ENCODE results near the gene FBXL16.

DNA sequence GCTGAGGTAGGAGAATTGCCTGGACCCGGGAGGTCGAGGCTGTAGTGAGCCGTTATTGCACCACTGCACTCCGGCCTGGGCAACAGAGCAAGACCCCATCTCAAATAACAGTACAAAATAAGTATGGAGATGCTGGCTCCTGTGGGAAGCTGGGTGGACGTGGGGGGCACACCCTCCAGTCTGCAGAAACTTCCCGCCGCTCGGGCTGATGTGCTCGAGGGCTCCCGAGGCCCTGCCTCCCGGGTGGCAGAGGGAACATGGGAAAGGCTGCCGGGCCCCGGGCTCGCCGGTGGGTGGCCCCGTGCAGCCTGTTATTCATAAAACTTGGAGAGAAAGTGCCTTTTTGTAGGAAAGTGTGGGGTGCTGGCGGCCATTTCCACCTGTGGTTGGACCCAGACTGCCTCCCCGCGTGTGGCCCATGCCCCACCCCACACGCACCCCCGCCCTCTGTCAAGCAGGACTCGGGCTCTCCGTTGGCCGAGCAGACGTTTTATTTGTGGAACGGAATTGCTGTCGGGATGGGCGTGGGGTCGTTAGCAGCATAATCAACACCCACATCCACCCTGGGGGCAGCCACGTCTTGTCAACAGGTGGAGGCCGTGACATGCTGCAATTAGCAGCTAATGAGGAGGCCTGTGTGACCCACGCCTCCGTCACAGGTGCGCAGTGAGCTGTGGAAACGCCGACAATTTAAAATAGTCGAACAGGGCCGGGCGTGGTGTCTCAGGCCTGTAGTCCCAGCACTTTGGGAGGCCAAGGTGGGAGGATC lies 42.6 kb upstream of the FBXL16 start:
- TF ChIP-seq, protein P1, sequence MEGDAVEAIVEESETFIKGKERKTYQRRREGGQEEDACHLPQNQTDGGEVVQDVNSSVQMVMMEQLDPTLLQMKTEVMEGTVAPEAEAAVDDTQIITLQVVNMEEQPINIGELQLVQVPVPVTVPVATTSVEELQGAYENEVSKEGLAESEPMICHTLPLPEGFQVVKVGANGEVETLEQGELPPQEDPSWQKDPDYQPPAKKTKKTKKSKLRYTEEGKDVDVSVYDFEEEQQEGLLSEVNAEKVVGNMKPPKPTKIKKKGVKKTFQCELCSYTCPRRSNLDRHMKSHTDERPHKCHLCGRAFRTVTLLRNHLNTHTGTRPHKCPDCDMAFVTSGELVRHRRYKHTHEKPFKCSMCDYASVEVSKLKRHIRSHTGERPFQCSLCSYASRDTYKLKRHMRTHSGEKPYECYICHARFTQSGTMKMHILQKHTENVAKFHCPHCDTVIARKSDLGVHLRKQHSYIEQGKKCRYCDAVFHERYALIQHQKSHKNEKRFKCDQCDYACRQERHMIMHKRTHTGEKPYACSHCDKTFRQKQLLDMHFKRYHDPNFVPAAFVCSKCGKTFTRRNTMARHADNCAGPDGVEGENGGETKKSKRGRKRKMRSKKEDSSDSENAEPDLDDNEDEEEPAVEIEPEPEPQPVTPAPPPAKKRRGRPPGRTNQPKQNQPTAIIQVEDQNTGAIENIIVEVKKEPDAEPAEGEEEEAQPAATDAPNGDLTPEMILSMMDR (IDR thresholded peaks at IDR 0.05): no peak
- TF ChIP-seq POLR2AphosphoS5 (IDR thresholded peaks at IDR 0.05): no peak

All from upper lobe of left lung (tissue), 4 donors.